HG03139 (cell line): ENCODE results near the gene F9.
A peak's percentile ranks its signal among the peaks of the same experiment; 100 is the strongest.
"Not testable (repeated sequence)": the region's sequence is repeated elsewhere in the genome, so short reads cannot be mapped to it uniquely, and the experiment has no call there.

Source experiments
- ATAC-seq: cut with Tn5 transposase; IDR thresholded peaks from one replicate; pipeline ENCODE4 v1.9.1; 2021; ENCODE audit not compliant: unreplicated experiment

F9 gene

DNA sequence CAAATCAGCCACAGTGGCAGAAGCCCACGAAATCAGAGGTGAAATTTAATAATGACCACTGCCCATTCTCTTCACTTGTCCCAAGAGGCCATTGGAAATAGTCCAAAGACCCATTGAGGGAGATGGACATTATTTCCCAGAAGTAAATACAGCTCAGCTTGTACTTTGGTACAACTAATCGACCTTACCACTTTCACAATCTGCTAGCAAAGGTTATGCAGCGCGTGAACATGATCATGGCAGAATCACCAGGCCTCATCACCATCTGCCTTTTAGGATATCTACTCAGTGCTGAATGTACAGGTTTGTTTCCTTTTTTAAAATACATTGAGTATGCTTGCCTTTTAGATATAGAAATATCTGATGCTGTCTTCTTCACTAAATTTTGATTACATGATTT, at the start of gene F9:
F9 (plus strand) TSS at position 190 of the 400 bp plus-strand sequence; CDS start at position 216, 26 bp downstream.
- ATAC-seq: no peak

DNA sequence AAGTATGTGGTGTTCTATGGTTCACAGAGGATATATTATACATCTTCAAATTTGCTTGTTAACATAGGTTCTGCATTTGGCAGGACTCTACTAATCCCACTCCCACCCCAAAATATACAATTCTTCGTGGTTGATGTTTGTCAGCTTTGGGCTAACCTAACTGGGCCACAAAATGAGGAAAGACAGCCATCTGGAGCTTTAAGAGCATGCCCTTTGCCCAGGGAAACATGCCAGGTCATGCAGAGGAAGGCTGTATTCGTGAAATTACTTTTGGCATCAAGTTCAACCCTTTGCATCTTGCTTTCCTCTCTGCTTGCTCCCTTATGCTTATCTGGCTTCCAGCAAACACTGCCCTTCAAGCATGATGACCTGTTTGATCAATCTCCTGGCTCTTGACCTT, 46.8 kb upstream of the F9 start:
- ATAC-seq: no peak

DNA sequence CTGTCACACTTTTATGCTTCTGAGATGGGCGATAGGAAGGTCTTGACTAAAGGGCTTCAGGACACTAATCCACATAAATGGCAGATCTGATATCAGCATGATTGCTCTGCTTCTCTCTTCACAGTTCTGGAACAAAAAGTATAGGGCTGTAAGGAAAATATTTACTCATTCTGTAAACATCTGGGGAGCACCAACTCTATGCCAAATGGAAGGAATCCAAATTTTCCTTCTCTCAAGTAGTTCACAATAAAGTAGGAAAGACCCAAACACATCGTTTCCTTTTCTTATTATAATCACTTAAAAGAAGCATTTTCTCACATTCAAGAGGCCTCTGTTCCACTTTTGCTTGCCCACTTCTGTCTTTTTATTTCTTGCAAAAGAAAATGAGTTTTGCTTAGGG, 45.9 kb upstream of the F9 start:
- ATAC-seq: no peak

DNA sequence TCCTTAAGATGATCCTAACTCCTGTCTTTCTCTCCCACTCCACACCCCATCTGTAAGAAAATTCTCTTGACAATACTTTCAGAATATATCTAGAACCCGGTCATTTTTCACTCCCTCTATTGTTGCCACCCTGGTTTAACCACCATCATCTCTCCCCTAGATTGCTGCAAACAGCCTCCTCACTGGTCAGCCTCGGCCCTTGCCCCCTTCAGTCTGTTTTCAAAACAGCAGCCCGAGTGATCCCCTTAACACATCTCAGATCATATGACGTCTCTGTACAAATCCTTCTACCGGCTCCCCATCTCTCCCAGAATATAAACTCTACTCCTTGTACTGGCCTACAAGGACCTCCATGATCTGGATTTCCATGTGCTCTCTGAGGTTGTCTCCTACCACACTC, 35.2 kb upstream of the F9 start:
- no peak for ATAC-seq

DNA sequence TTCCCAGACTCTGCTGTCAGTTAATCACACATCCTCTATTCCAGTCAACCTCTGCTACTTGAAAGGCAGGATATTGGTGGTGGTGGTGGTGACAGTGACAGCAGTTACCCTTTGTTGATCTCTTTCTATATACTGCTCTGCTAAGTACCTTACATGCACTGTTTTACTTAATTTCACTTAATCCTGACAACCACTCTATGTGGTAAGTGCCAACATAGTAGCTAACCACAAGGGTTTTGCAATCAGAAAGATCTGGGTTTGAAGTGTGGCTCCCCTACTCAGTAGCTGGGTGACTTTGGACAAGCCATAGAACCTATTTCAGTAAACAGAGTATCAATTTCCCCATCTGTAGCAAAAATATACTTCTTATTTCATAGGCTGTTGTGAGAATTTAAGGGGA, 24.2 kb upstream of the F9 start:
- ATAC-seq: no peak

DNA sequence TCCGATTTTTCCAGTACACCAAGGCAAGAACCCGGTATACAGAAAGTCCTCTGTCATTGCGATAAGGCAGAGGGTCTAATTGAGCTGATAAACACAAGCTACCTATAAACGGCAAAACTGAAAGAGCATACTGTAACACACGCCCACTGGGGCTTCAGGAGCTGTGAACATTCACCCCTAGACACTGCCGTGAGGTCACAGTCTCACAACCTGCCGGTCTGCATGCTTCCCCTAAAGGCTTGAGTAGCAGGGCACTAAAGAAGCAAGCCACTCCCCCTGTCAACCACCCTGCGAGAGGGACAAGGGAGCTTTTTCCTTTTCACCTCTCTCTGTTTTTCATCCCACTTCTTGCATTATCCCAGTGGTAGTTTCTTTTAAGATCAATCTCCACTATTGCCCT, 22.4 kb upstream of the F9 start:
- no peak for ATAC-seq

DNA sequence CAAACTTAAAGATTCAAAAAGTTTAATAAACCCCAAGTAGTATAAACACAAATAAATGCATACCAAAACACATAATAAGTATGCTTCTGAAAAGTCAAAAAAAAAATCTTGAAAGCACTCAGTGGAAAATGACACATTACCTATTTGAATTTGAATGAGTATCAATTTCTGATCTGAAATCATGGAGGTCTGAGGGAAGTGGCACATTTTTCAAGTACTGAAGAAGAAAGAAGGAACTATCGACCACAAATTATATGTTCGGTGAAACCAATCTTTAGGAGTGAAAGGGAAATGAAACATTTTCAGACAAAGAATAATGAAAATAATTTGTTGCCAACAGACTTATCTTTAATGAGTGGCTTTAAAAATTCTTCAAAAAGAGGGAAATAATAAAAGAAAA, 12.1 kb upstream of the F9 start:
- ATAC-seq: no peak

DNA sequence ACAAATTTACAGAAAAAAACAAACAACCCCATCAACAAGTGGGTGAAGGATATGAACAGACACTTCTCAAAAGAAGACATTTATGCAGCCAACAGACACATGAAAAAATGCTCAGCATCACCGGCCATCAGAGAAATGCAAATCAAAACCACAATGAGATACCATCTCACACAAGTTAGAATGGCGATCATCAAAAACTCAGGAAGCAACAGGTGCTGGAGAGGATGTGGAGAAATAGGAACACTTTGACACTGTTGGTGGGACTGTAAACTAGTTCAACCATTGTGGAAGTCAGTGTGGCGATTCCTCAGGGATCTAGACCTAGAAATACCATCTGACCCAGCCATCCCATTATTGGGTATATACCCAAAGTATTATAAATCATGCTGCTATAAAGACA, 1.7 kb upstream of the F9 start:
- ATAC-seq: not testable (repeated sequence)

DNA sequence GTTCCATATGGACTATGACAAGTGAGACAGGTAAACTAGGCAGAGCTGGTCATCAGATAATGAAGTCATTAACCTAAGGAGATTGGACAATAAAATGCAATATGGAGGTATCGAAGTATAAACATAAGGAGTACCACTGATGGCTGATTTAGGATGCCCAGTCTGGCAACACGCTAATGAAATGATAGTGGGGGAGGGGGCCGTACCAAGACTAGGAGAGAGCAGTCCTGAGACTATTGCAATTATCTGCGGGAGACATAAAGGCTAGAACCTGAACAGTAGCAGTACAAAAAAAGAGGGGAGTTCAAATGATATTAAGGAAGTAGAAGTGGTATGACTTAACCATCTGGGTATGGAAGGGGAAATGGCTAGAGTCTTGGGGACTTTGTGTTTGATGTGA, 2.3 kb downstream of the F9 start:
- no peak for ATAC-seq

DNA sequence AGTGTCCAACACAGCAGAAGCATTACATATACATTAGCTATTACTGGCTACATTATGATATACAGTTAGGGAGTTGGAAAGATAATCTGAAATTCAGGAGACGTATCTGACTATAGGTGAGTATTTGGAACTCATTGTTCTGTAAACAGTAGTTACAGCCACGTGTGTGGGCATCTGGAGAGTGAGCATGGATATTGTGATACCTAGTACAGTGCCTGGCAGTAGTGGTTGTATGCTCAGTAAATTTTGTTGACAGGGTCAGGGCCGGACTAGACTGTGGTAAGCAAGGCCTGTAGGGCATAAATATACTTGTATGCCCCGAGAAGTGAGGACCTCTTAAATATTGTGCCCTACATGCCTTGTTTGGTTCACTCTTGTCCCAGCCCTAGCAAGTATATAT, 2.9 kb downstream of the F9 start:
- ATAC-seq: no peak

DNA sequence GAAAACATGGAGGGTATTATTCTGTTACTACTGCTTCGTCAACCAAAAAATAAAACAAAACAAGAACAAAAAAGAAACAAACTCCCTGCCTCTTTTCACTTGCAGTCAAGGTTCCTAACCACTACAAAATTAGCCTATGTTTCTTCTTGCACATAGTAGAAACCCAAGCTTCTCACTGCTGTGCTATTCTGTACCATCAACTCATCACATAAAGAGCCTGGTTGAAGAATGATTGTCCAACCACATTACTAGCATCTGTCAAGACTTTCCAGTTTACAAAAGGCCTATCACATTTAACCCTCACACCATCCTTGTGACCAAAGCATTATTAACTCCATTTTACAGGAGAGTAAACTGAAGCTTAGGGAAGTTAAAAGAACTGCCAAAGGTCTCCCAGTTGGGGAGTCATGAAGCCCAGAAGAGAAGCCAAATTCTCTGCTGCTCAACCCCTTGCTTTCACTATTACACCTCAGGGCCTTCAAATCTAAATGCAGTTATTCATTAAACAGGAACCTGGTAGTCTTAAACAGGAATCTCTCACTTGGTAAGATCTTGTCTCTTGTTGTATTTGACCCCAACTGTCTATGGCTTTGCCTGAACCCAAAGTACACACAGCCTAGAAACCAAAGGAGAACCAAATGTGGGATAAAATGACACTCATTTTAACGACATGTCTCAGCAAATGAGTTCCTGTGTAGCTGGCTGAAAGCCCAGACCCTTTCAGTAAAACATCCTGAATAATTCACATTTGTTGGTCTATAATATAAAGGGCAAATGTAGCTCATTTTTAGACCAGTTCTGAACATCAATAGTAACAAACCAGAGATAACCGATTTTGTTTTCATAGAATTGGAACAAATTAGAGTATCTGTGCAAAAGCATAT, 8.6 kb downstream of the F9 start:
- peak; percentile 94 for ATAC-seq

DNA sequence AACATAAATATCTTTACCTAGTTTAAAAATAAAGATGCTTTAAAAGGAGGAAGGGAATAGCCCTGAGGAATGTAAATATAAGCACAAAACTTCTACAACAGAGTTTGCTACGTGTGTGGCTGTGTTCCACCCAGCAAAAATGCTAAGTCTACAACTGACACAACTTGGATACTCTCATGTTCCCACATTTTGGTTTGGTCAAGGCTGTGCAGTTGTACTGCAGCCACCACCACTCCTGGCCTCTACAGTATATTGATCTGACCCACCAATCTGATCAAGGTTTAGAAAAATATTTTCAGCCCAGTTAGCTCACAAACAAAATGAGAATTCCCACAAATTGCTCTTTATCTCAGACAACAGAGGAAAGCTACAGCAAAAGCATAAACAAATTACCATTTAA, 12.1 kb downstream of the F9 start:
- no peak for ATAC-seq

DNA sequence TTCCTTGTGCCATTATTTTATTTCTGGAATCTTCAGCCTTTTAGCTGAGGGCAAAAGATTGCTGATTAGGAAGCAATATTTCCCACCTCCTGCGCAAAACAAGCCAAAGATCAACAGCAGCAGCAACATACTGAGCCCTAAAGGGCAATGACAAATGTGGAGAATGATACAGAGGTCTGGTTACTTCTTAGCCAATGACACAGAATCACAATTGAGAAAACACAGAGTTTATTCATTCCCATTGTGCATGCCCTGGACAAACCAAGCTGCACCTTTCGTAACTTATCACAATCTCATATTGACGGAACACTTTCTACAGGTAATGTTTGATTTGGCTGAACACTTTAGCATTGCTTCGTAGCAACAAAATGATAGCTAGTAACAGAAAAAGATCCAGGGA, 13.4 kb downstream of the F9 start:
- ATAC-seq: no peak

DNA sequence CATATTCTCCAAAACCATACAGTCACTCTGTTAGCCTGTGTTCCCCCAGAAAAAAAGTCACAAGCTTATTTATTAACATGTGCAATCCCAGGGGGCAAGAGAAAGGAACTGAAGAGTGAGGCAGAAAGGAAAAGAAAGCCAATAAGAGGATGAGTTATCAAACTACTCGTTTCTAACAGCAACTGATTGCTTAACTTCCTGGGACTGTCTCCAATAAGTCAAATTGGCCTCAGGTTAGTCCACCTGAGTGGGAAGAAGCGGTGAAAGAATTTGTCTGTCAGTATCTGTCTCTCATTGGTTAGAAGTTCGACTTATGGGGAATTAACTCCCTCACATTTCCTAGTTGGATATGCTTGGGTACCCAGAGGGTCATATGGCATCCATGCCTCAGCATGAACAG, 14.1 kb downstream of the F9 start:
- no peak for ATAC-seq

DNA sequence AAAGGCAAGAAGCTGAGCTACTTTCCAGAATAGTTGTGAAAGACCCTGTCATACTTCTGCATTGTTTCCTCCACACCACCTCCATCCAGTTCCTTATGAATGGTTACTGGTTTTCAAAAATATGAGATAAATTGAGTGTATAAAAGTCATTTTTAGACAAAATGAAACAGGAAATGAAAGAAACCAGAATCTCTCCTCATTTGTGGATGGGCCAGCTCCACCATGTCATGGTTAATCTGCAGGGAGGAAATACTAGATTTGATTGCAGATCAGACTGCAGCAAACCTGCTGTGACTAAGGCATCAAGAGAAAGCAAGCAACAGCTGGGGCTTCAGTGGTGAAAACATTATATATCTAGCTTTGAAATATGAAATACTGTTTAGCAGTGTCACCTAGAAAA, 23.8 kb downstream of the F9 start:
- ATAC-seq: peak; percentile 39

DNA sequence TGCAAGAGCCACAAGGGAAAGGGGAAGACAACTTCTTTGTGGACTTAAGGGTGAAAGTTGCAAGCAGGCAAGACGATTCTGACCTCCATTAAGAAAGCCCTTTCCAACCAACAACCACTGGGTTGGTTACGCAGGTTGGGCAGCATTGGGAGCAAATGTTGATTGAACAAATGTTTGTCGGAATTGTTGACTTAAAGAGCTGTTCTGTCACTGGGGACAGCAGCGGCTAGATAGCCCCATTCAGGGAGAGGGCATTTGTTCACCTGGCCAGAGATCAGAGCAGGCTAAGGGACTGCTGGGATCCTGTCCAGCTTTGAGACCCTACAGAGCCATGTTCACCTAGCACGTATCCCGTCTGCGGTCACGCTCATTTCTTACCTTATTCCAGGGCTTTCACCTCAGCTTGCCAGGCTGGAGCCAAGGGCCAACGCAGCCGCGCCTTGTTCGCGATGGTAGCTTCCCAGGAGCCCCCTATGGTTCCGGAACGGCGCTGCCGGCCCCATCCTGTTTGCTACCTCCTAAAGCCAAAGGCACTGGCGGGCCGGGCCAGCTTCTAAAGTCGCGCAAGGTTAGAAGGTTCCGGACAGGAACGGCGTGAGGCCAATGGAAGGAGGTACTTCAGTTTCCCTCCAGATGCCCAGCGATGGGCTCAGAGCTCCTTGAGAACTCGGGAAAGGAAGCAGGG, 24.6 kb downstream of the F9 start:
- no peak for ATAC-seq

DNA sequence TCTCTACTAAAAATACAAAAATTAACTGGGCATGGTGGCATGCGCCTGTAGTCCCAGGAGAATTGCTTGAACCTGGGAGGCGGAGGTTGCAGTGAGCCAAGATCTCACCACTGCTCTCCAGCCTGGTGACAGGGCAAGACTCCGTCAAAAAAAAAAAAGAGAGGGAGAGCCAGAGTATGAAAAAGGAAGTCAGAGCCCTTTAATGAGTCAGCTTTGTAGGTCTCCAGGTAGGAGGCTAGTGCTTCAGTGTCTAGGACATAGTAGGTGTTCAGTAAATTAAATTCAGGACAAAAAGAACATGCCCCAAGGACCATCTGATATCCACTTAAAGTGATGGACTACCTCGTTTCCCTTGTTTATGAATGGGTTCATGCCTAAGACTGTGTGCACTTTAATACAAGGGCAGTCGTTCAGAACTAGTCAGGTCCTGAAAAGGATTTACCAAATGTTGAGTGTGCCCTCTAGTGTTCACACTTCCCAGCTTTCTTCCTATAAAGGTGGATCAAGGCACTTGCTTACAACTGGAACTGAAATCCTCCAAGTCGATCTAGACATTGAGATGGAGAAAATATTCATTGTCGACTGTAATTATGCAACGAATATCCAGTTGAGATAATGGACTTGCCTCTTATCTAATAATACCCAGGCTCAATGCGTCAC, 29.0 kb downstream of the F9 start:
- ATAC-seq: peak; percentile 77

DNA sequence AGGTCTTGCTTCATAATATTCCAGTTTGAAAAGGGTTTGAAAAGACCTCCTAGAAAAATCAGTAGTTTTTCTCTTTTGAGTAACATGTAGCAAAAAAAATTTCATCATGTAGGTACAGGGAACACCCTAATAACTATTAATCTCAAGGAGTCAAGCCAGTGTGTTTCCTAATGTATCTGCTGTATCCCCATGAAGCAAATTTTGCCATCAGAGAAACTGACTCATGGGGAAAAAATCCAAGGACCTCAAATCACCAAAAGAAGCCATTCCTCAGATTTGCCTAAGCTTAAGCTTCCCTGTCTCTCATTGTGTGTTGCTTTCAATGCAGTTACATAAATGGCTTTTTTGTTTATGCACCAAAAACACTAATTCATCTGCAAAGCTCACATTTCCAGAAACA, 29.7 kb downstream of the F9 start:
- ATAC-seq: no peak

DNA sequence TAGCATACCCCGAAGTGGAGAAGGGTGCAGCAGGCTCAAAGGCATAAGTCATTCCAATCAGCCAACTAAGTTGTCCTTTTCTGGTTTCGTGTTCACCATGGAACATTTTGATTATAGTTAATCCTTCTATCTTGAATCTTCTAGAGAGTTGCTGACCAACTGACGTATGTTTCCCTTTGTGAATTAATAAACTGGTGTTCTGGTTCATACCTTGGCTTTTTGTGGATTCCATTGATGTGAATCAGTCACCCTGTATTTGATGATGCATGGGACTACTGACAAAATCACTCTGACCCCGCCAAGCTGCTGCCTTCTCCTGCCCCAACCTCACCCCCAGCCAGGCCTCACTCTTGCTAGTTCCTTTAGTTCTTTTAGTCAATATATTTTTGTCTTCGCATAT, 32.7 kb downstream of the F9 start:
- no peak for ATAC-seq

DNA sequence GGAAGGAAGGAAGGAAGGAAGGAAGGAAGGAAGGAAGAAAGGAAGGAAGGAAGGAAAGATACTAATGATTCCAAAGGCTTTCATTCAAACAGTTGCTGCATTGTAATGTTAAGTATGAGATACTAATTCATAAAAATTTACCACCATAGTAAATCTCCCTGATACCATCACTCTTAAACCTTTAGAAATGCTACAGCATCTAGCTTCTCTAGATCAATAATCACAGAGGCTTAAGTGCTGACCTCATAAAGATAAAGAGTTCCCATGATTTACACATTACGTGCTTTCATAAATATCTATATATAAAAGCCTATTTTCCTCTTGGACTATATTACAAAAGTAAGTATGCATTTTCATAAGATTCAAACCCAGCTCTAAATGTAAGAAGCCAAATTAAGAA, 36.4 kb downstream of the F9 start:
- ATAC-seq: no peak

DNA sequence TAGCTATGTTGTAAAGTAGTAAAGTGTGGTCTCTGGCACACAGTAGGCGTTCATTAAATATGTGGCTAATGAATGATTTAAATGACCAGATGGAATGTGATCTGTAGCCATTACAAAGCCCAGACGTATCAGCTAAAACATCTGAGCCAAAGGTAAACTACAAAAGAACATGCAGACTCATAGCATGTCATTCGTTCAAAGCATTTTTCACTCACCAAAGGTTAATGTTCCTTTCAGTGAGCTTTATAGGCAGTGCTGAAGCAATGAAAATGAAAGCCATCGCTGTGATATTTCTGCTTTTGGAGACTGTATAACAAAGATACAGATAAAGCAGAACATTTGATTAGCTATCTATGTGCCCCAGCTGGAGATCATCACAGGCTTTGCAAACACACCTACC, 50.5 kb downstream of the F9 start:
- no peak for ATAC-seq

DNA sequence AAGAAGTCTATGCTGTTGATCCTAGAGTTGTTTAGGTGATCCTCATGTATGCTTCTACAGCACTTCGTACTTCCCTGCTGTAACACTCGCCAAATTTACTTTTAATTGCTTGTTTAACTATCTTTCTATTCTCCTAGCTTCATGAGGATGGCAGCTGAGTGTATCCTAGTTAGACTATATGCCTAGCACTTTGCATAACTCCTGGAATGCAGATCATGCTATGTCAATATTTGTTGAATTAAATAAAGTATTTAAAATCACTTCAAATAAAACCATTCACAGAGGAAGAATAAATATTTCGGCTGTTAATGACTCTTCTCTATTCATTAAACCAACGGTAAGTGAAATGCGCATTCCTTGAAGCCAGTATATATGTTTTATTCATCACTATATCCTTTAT, 55.1 kb downstream of the F9 start:
- ATAC-seq: no peak
